A673 (cell line): Measurements from ENCODE around the gene FRAS1.

Experiments used
- EZH2 ChIP-seq: fragments of 200-600 bp; sonication (generic); IDR thresholded peaks from 2 replicates; pipeline ENCODE4 v1.6.1; 2017; ENCODE audit warnings: borderline replicate concordance, low read depth, mild to moderate bottlenecking, mixed read lengths, antibody characterized with exemption, low read length; ENCODE audit not compliant: poor library complexity, severe bottlenecking
- TF ChIP-seq, protein P1 (sequence below): fragments of 300-800, 200-600 bp; sonication (generic); conservative IDR thresholded peaks from 2 replicates; pipeline ENCODE4 v1.5.1; 2017; ENCODE audit warnings: low read depth, mild to moderate bottlenecking, antibody characterized with exemption, low read length, moderate library complexity, mixed read lengths

GRCh38 chr4:78020677-78021076 is 36.4 kb upstream of the FRAS1 start:
- TF ChIP-seq, protein P1, sequence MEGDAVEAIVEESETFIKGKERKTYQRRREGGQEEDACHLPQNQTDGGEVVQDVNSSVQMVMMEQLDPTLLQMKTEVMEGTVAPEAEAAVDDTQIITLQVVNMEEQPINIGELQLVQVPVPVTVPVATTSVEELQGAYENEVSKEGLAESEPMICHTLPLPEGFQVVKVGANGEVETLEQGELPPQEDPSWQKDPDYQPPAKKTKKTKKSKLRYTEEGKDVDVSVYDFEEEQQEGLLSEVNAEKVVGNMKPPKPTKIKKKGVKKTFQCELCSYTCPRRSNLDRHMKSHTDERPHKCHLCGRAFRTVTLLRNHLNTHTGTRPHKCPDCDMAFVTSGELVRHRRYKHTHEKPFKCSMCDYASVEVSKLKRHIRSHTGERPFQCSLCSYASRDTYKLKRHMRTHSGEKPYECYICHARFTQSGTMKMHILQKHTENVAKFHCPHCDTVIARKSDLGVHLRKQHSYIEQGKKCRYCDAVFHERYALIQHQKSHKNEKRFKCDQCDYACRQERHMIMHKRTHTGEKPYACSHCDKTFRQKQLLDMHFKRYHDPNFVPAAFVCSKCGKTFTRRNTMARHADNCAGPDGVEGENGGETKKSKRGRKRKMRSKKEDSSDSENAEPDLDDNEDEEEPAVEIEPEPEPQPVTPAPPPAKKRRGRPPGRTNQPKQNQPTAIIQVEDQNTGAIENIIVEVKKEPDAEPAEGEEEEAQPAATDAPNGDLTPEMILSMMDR = no peak
- no peak for TF ChIP-seq EZH2
